Measurements from ENCODE around the gene FLOT2.

FLOT2 gene

DNA sequence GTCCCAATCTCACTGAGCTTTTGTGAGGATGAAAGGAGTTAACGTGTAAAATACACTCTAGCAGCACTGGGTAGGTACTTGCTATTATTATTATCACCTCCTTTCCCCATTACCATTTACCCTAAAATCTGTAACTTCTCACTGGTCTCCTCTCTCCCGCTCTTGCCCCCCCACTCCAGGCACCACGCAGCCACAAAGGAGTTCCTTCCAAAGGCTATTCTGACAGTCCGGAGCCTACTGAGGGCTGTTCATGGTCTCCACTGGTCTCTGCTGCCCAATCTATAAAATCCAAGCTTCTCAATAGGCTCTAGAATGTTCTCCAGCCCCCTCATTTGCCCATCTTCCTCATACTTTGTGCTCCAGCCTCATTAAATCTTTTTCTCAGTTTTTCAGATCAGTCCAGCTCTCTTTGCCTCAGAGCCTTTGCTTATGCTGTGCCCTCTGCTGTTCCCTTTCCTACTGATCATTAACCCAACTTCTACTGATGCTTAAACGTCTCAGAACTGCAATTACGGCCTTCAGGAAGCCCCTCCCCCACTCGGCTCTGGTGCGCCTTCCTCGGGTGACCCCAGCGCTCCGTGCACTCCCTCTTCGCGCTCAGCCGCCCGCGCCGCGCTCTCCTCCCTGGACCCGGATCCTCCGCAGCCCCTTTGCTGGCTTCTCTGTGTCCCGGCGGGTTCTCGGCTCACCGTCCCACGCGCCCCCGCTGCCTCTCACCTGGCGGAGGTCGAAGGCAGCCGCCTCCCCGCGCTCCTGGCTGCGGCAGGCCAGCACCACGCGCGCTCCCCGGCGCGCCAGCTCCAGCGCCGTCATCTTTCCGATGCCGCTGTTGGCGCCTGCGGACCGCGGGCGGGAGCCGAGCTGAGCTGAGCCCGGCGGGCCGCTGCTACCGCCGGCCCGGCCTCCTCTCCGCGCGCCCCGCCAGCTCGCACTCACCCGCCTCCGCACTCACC lies 4.6 kb upstream of the FLOT2 start:
- Histone ChIP-seq H3K4me3 (peak overlapping the region; percentile 82), H3K27ac (peak overlapping the region; percentile 26 to 85)
- DNase-seq (ENCODE audit: low spot score), result no peak
- TF ChIP-seq, protein P1, sequence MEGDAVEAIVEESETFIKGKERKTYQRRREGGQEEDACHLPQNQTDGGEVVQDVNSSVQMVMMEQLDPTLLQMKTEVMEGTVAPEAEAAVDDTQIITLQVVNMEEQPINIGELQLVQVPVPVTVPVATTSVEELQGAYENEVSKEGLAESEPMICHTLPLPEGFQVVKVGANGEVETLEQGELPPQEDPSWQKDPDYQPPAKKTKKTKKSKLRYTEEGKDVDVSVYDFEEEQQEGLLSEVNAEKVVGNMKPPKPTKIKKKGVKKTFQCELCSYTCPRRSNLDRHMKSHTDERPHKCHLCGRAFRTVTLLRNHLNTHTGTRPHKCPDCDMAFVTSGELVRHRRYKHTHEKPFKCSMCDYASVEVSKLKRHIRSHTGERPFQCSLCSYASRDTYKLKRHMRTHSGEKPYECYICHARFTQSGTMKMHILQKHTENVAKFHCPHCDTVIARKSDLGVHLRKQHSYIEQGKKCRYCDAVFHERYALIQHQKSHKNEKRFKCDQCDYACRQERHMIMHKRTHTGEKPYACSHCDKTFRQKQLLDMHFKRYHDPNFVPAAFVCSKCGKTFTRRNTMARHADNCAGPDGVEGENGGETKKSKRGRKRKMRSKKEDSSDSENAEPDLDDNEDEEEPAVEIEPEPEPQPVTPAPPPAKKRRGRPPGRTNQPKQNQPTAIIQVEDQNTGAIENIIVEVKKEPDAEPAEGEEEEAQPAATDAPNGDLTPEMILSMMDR (IDR thresholded peaks at IDR 0.05), result no peak

DNA sequence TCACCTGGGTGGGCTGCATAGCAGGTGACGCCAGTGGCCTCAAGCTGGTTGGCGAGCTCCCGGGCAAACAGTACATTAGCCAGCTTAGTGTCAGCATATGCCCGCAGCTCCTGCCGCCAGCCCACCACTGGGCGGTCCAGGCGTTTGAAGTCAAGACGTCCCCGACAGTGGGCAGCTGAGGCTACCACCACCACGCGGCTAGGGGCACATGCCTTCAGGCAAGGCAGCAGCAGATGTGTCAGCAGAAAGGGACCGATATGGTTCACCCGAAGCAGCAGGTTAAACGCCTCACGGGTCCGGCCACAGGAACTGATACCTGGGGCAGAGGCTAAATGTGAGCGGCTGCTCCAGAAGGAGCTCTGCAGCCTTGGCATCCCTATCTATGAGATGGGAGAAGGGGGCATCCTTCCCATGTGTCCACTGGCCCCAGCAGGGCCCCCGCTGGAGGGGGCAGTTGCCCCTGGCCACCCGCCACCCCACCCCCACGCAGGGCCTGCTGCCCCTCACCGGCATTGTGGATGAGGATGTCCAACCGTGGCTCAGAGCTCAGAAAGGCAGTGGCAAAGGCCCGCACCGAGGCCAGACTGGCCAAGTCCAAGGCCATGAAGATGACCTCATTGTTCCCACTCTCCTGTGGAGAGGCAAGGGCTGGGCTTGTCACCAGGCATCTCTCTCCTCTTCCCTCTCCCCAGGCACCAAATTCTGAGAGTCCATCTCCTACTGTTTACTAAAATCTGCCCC lies 3.6 kb upstream of the FLOT2 start:
- TF ChIP-seq, protein P1 (IDR thresholded peaks at IDR 0.05), result no peak
- Histone ChIP-seq H3K4me3 (no peak overlapping the region), H3K27ac (no peak overlapping the region)
- no peak for DNase-seq (ENCODE audit: low spot score)

DNA sequence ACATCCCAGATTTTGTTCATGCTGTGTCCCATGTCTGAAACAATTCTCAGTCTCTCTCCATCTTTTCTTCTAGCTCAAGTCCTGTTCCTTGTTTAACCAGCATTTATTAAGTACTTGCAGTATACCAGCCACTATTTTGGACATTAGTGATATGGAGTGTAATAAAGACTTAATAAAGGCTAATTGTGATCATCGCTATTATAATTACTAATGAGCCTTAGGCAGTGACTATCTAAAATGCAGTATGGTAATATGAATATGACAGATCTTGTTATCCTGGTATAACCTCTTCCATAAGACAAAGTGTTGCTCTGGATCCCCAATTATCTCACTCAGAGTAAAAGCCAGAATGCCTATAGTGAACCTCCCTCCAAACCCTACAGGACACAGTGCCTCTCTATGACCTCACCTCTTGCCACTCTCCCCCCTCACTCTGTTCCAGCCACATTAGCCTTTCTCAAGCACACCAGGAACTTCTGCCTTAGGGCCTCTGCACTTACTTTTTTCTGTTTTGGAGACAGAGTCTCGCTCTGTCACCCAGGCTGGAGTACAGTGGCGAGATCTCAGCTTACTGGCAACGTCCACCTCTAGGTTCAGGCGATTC lies 1.8 kb upstream of the FLOT2 start:
- TF ChIP-seq, protein P1 (IDR thresholded peaks at IDR 0.05), result no peak
- Histone ChIP-seq H3K4me3 (no peak overlapping the region), H3K27ac (no peak overlapping the region)
- DNase-seq (ENCODE audit: low spot score), result no peak

DNA sequence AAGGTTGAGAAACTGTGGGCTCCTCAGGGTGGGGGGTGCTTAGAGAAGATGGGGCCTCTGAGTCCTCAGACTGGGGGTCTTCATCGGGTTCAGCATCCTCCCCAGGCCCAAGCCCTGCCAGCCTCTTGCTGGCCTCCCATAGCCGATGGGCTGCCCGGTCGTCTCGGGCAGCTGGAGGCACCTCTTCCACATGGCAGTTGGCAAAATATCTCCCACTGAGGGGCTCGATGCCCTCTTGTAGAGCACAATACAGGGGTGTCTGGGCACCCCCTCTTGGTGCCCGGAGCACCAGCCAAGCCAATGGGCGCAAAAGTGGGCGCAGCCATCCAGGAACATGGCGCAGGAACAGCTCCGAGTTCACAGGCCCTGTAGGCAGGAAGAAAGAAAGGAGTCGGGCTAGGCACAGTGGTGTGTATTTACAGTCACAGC lies 1.0 kb upstream of the FLOT2 start:
- DNase-seq (ENCODE audit: low spot score), result no peak
- H3K27ac ChIP-seq, result peak overlapping the region in 1 of 2 donors; percentile 99
- TF ChIP-seq, protein P1 (IDR thresholded peaks at IDR 0.05), result no peak
- H3K4me3 ChIP-seq, result no peak overlapping the region

DNA sequence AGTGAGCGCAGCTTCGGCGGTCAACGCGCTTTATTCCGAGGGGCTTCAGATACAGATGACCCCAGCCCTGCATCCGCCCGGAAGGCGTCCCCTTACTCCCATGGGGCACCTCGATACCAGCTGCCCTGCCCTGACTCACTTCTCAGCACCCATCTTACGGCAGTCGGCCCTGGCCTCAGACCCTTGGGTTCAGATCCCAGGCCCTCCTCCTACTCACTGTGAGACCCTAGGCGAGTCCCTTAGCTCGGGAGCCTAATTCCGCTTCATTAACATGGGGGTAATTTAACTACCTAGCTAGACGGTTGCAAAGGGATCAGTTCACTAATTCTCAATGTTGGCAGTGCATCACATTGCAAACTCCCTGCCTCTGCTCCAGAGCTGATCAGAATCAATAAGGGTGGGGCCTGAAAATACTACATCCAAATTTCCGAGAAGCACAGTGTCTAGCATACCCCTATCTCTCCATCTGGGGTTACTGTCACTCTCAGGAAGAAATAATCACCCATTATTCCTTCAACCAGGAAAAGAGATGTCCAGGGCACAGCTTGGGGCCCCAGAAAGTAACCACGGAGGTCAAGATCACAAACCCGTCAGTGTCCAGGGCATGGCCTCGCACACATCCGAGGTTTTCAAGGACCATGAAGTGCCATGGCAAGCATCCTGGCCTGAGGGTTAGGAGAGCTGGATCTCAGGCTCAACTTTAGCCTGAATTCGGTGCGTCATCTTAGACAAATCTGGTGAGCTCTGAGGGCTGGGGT lies 415 bp upstream of the FLOT2 start:
- H3K4me3 ChIP-seq, result peak overlapping the region; percentile 99
- H3K27ac ChIP-seq, result peak overlapping the region; percentile 76 to 99
- no peak for DNase-seq (ENCODE audit: low spot score)
- TF ChIP-seq, protein P1 (IDR thresholded peaks at IDR 0.05), result no peak

DNA sequence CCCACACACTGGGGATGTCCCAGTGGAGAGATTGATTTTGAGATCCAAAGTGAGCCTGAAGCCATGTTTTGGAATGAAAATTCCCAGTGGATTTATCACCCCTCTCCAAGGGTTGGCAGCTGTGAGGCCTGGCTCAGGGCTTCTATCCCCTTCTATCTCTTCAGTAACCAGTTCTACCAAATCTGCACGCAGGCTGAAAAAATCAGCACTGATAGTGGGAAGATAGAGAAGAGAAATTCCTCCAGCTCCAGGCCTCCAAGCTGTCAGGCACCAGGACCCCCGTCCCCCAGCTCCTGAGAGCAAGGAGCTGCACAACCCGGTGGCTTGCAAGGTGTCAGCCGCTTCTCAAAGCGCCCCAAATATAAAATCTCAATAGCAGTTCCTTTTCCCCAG lies 1.0 kb downstream of the FLOT2 start:
- no peak for DNase-seq (ENCODE audit: low spot score)
- TF ChIP-seq, protein P1 (IDR thresholded peaks at IDR 0.05), result no peak
- Histone ChIP-seq H3K4me3 (peak overlapping the region; percentile 99), H3K27ac (peak overlapping the region; percentile 76 to 99)
